ENCODE measurements around the gene GAB1. TPM values are rescaled to one million over a fixed set of nuclear protein-coding genes. Genes with fewer than 3 reads are reported as not detected.

The GAB1 gene
- total and polyA plus RNA-seq, 2 of the 8 experiments (the other 6 are each of a cell fraction or from before 2014, with no cell fraction given): 6.8 to 21.3 TPM

Small RNA genes lying within 50 kb of the gene (microRNA-seq; reads per million reads assigned to microRNA genes)
- gene MIR3139 (ENCODE audit: borderline microRNAs expressed in 2 of 2, borderline number of aligned reads in 2 of 2, borderline replicate concordance in 1 of 2): 0.46 to 0.81 reads per million in 2 experiments

Small RNA genes lying within 50 kb of the gene (small RNA-seq; reads per million reads assigned to genes)
- gene MIR3139 (ENCODE audit: insufficient read depth): 5.0 reads per million, percentile 61 among the genes with 10 or more reads in this experiment
- gene RF00019 (ENCODE audit: insufficient read depth): not detected

Other genes with a start within 250 kb of the GAB1 start
- gene USP38, start 152.0 kb upstream of the GAB1 start, total RNA-seq (2021; fragmentation: NEBNext Ultra II Directional; extraction: Animal tissue kit (Norgen Biotek cat#: 25700)): 10.5 and 10.8 TPM in 2 replicates
- gene USP38, start 152.0 kb upstream of the GAB1 start, polyA plus RNA-seq (2011; rRNA removed): 3.2 and 3.3 TPM in 2 replicates
- gene SMARCA5, start 176.8 kb downstream of the GAB1 start, total RNA-seq (2021; fragmentation: NEBNext Ultra II Directional; extraction: Animal tissue kit (Norgen Biotek cat#: 25700)): 107 and 112 TPM in 2 replicates
- 13.9 and 15.1 TPM in 2 replicates for gene SMARCA5, start 176.8 kb downstream of the GAB1 start, polyA plus RNA-seq (2011; rRNA removed)